ENCODE measurements around the gene TAF4.

DNA sequence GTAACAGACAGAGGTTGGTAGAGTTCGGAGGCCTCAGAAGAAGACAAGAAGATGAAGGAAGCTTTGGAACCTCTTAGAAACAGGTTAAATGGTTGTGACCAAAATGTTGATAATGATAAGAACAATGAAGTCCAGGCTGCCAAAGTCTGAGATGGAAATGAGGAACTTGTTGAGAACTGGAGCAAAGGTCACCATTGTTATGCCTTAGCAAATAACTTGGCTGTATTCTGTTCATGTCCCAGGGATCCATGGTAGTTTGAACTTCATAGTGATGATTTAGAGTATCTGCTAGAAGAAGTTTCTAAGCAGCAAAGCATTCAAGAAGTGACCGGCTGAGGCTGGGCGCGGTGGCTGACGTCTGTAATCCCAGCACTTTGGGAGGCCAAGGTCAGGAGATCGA lies 45.5 kb upstream of the TAF4 start:
- TF ChIP-seq SUZ12 (IDR thresholded peaks at IDR 0.05) (no peak), FOXA1 (IDR thresholded peaks at IDR 0.05) (no peak), BHLHE40 (IDR thresholded peaks at IDR 0.05; ENCODE audit: borderline replicate concordance) (no peak), SP1 (IDR thresholded peaks at IDR 0.05) (no peak), NFRKB (IDR thresholded peaks at IDR 0.05) (no peak), L3MBTL2 (conservative IDR thresholded peaks at IDR 0.05) (no peak)

Data from HEK293T (cell line).